Heart left ventricle (tissue), 13 donors: ENCODE results near the gene DMTF1.

Experiments used
- CTCF ChIP-seq, 12 donors: fragments of 200-600 bp; sonication (generic) in 4 of 12; IDR thresholded peaks; one replicate each; pipeline versions ENCODE4 v1.5.0 to v1.8.0; 2018 to 2022; ENCODE audit warnings: antibody characterized with exemption in 12 of 12, mild to moderate bottlenecking in 5 of 12
- POLR2A ChIP-seq, 2 donors: fragments of 450-650 bp; IDR thresholded peaks; one replicate each; pipeline ENCODE4 v1.6.1; 2017; ENCODE audit warnings: antibody characterized with exemption in 2 of 2, mild to moderate bottlenecking in 2 of 2, moderate library complexity in 2 of 2
- donor health status: ischemic (EF 13 %, LVEDD 7.1; RV severe dilation, severe dysfunction).
- donor health status: DM: no; HTN: yes; CAD: no.
- donor health status: DM: no; HTN: no; CAD: no.
- donor health status: ischemic (EF 25% LVEDD 6.9; RV normal size, moderate dysfunction).
- donor health status: ischemic (EF 25% LVEDD 5.7; RV mildly dilated, moderate dysfunction).
- donor health status: ischemic (EF 35%, LVEDD 5.7; RV mildly dilated, moderate dysfunction).
- donor health status: nonischemic (EF 11% LVEDD 7.7; RV severe dilation, severe dysfunction).
- donor health status: DM: yes; HTN: yes; CAD: no.
- donor health status: PGD.
- donor health status: ischemic (EF 29% LVEDD 5.4; RV normal size, mild dysfunction).
- donor health status: nonischemic (EF 23%, LVEDD 6.1; RV moderate dilation, normal function).

GRCh38 chr7:87111877-87112276, 40.4 kb upstream of the DMTF1 start:
- TF ChIP-seq CTCF (IDR thresholded peaks at IDR 0.05) (no peak), POLR2A (IDR thresholded peaks at IDR 0.05) (no peak)
